GM18907 (cell line): ENCODE data around the gene NUDT2.
"Not testable (repeated sequence)": the region's sequence is repeated elsewhere in the genome, so short reads cannot be mapped to it uniquely, and the experiment has no call there.

Source experiments
- ATAC-seq: cut with Tn5 transposase; IDR thresholded peaks from one replicate; pipeline ENCODE4 v1.9.1; 2021; ENCODE audit warnings: mild to moderate bottlenecking, moderate library complexity; ENCODE audit not compliant: unreplicated experiment

Gene NUDT2

DNA sequence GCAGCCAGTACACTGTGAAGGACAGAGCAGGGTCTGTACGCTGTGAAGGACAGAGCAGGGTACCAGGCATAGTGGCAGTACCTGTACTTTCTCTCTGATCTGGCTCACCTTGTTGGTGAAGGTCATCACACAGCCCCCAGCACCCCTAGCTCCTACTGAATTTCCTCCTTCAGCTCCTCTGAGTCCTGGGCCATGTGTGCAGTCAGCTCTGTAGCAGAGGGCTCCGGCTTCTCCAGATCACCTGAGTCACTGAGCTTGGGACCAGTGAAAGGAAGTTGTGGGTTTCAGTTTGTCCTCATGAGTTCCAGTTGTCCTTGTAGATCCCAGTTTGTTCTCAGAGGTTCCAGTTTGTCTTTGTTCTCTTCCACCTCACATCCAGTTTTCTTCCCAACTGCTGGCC, 5.5 kb downstream of the NUDT2 start:
- no peak for ATAC-seq

DNA sequence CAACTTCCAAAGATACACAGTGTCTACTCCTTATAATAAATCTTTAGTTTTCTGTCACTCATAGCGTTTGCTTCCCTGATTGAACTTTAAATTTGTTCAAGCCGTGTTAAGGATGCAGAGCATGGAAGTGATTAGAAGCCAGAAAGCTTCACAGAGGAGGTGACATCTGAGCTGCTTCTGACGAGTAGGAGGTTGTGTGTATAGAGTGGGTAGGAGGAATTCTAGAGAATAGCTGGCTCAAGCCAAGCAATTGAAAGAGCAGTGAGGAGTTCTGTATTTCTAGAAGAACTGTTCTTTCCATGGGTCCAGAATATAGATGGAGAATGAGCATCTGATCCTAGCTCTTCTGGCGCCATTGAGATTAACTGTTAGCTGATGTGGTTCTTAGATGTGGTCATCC, 6.0 kb downstream of the NUDT2 start:
- ATAC-seq = no peak

DNA sequence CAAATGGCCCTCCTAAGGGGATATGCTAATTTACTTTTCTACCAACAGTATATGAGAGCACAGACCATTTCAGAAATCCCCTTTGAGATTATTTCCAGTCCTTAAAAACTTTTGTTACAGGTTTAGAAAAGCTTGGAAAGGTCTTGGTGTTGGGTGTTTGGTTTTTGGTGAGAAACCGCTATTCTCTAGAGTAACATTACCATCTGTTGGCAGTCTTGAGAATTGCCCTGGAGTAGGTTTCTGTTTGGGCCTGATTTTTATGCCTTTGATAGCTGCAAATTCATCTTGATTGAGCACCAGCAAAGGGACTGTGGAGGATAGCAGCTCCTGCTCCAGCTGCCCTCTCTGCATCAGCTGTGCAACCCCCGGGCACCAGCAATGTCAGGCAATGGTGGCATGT, 8.0 kb downstream of the NUDT2 start:
- no peak for ATAC-seq

DNA sequence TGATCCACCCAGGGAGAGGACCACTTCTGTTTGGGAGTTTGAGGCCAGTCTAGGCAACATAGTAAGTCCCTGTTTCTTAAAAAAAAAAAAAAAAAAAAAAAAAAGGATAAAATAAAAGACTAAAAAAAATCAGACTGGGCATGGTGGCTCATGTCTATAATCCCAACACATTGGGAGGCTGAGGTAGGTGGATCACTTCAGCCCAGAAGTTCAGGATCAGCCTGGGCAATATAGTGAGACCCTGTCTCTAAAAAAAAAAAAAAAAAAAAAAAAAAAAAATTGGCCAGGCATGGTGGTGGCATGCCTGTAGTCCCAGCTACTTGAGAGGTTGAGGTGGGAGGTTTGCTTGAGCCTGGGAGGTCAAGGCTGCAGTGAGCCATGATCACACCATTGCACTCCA, 8.7 kb downstream of the NUDT2 start:
- ATAC-seq = not testable (repeated sequence)

DNA sequence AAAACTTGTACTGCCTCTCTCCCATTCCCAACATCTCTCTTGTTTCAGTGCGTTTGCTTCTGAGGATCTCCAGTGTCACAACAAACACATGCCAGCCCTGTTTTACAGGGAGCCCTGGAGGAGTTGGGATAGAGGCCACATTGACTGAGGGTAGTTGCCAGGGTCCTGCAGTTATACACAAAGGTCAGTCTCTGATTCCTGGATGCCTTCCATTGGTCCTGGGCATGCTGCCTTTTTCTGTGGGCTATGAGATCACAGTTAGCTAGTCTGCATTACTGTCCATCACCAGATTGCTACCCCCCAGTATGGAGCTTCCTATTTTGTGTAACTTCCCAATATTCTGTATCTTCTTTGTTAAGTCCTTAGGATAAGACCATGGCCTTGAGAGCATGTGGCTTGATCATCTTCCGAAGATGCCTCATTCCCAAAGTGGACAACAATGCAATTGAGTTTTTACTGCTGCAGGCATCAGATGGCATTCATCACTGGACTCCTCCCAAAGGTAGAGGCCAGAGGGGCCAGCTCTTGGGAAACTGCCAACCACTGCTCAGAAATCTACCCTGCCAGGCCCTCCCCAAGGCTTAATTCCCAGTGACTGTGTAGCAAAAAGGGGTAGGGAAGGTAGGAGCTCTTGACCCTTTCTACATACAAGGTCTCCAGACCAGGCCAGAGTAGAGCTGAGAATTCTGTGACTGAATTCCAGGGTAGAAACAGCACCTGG, 9.5 kb downstream of the NUDT2 start:
- ATAC-seq = no peak

DNA sequence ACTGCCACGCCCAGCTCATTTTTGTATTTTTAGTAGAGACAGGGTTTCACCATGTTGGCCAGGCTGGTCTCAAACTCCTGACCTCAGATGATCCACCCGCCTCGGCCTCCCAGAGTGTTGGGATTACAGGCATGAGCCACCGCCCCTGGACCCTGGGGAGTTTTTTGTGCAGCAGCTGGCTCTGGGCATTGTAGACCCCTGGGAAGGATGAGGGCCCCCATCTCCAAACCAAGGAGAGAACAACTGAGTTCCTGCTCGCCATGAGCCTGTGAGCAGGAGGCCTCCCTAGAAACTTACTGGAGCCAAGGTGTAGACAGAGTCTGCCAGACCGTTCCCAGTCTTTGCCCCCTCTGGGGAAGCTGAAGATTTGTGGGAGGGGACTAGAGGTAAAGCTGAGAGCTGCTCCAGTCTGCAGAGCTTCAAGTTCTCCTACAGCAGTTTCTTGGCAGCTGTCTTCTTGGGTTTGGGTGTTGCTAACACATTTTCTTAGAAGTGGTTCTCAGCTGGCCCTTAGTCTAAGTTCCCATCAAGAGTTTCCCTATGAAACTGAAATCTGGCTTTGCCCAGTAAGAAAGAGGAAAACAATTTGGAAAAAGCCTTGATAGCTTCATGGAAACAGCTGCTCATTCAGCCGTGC, 12.4 kb downstream of the NUDT2 start:
- no peak for ATAC-seq

DNA sequence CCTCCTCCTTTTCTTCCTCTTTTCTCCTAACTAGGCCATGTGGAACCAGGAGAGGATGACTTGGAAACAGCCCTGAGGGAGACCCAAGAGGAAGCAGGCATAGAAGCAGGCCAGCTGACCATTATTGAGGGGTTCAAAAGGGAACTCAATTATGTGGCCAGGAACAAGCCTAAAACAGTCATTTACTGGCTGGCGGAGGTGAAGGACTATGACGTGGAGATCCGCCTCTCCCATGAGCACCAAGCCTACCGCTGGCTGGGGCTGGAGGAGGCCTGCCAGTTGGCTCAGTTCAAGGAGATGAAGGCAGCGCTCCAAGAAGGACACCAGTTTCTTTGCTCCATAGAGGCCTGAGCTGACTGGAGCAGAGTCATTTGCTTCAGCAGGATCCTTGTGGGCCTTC, 13.7 kb downstream of the NUDT2 start:
- no peak for ATAC-seq

DNA sequence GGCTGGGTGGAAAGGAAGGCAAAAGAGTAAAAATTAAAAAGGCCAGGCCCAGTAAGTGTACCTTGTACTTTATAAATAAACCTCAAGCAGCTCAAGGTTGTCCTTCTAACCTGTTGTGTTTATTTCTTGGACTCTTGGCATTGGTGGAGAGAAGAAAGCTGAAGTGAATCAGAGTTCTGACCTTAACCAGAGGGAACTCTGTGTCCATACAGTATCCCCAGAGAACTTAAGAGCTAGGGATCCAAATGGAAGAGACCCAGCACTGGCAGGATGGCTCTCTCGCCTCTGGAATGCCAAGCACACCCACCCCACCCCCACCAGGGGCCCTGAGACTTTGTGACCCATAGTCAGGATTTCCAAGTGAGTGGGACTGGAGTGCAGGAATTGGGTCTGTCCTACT, 14.2 kb downstream of the NUDT2 start:
- ATAC-seq = no peak

DNA sequence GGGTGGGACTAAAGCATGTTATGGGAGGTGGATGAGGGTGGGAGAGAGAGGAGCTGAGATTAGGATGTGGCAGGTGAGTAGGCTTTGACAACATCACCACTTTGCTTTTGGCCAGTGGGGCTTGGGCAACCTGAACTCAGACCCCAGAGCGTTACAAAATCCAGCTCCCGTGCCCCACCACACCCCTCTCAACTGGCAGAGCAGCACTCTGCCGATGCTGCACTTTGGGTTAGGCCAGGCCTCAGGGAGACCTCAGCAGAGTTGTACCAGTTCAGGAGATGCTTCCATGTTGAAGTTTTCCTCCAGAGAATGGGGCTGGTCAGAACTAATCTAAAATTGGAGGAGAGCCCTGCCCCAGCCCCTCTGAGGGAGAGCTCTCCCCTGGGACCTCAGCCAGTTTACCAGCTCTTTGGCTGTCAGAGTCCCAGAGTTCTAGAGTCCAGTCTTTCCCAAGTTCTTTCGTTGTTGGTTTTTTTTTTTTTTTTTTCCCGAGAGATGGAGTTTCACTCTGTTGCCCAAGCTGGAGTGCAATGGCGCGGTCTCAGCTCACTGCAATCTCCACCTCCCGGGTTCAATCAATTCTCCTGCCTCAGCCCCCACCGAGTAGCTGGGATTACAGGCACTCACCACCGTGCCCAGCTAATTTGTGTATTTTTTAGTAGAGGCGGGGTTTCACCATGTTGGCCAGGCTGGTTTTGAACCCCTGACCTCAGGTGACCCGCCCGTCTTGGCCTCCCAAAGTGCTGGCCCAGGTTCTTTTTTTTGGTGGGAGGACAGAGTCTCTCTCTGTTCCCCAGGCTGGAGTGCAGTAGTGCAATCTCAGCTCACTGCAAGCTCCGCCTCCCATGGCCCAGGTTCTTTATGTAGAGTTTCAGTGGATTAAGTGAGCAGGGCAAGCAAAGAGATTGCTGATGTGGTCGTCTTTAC, 17.8 kb downstream of the NUDT2 start:
- ATAC-seq = no peak

DNA sequence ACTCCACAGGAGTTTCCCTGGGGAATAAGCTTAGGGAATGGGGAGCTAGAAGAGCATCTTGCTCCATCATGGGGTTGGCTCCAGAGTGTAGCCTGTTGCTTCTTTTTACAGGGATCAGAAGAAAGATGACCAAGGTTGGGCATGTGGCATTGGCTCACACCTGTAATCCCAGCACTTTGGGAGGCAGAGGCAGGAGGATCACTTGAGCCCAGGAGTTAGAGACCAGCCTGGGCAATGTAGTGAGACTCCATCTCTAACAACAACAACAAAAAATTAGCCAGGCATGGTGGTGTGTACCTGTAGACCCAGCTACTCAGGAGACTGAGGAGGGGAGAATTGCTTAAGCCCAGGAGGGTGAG, 18.4 kb downstream of the NUDT2 start:
- no peak for ATAC-seq

DNA sequence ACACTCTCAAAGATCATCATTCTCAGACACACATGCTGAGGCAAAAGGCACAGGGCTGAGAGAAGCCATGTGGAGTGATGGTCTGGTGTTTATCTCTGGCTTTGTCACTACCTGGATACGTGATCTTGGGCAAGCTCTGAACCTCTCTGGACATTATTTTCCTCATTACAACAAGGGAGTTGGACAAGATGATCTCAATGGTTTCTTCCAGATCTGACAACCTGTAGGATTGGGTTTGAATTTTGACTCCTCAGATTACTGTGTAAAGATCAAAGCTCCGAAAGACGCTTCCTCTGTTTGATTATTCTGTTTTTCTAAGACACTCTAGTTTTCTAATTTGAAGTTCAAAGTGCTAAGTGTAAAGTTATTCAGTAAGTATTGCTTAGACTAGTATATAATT, 20.0 kb downstream of the NUDT2 start:
- no peak for ATAC-seq

DNA sequence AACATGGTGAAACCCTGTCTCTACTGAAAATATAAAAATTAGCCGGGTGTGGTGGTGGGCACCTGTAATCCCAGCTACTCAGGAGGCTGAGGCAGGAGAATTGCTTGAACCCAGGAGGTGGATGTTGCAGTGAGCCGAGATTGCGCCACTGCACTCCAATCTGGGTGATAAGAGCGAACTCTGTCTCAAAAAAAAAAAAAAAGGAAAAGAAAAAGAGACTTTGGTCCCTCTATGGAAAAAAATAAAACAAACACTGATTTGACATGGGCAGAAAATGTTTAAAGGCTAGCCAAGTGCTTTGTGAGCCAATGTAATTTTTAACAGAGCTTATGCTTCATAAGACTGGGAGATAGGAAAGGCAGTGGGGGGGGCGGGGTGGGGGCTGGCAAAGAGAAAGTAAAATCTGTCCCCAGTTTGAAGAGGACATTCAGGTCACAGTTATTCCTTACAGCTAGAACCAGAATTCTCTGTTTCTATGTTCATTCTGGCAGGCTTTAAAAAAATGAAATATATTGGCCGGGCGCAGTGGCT, 22.8 kb downstream of the NUDT2 start:
- not testable (repeated sequence) for ATAC-seq

DNA sequence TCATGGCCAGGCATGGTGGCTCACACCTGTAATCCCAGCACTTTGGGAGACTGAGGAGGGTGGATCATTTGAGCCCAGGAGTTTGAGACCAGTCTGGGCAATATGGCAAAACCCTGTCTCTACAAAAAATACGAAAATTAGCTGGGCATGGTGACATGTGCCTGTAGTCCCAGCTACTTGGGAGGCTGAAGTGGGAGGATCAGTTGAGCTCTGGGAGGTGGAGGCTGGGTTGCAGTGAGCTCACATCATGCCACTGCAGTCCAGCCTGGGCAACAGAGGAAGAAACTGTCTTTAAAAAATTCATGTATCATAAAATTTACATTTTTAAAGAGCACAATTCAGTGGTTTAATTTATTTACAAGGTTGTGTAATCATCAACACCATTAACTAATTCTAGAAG, 23.6 kb downstream of the NUDT2 start:
- ATAC-seq = not testable (repeated sequence)

DNA sequence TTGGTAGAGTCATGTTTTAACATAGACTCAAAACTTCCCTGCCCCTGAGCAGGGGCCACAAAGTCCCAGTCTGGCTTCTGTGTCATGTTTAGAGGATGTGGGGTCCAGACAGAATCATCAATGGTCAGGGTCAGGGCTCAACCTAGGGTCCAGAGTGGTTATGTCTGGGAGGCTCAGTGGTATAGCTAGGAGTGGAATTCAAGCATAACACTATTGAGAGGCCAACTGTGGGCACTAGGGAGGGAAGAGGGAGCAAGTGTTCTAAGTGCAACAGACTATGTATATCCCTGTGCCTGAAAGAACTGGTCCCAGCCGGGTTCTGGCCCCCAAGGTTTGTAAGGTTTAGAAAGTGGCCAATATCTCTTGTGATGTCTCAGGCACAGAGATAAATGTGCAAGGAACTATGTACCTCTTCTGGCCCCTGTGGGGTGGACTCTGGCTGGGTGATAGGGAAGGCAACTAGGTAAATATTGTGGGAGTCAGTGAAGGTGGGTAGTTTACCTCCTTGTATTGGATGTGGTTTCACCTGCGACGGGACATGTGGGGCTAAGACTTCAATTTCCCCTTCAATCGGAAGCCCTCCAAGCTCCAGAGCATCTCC, 33.3 kb downstream of the NUDT2 start:
- no peak for ATAC-seq

DNA sequence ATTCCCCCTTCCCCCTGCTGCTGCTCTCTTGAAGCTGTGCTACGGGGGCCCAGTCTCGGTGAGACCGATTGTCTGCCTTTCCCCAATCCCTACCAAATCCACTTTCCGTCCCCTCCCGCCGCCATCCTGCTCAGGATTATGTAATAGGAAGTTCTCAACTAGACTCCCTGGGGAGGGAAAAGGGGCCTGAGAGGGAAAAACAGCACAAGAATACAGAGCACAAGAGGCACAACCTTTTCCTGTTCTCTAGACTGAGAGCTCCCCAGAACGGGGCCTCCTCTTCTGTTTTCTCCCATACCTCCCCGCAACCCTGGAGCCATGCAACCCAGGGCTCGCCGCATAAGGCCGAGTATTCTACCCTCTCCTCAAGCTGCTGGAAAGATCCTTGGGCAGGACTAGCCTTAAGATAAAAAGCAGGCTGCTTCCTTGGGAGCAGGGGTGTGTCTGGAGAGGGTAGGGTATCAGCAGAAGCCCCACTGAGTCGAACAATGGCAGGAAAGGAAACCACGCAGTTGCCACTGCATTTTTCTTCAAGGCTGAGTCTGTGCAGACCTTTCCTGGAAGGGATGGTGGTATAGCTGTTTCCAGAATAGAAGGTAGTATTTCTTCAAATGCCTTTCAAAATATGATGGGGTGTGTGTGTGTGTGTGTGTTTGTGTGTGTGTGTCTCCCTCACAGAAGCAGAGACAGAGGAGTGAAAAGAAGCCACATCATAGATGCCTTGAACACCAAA, 34.4 kb downstream of the NUDT2 start:
- ATAC-seq = no peak

DNA sequence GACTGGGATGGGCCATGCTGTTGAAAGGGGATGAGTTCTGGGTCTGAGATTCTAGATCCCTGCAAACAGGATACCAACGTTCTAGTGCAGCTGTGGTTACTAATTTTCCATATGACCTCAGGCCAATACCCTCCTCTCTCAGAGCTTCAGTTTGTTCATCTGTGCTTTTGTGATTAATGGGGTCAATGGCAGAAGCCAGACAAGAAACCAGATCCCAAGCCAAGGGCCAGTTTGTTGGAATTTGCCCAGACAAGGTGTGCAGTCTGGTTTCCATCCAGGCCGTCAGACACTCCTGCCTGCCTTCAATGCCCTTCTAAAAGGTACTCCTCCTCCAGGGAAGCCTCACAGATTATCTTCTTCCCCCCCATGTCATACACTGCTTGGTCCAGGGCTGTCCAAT, 35.9 kb downstream of the NUDT2 start:
- no peak for ATAC-seq

DNA sequence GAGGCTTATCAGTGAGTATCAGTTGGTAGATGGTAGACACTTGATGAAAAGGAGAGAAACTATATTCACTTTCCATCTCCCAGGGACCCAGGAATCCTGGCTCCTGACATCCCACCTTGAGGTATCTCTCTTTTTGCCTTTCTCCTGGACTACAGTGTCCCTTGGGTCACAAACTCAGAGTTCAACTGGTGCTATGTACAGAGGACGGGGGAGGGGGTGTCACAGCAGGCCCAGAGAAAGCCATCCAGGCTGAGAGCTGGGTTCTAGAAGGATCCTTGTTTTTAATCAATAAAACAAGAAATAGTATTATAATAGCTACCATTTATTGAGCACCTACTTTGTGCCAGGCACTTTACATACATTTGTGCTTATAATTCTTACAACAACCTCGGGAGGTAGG, 37.0 kb downstream of the NUDT2 start:
- ATAC-seq = no peak

DNA sequence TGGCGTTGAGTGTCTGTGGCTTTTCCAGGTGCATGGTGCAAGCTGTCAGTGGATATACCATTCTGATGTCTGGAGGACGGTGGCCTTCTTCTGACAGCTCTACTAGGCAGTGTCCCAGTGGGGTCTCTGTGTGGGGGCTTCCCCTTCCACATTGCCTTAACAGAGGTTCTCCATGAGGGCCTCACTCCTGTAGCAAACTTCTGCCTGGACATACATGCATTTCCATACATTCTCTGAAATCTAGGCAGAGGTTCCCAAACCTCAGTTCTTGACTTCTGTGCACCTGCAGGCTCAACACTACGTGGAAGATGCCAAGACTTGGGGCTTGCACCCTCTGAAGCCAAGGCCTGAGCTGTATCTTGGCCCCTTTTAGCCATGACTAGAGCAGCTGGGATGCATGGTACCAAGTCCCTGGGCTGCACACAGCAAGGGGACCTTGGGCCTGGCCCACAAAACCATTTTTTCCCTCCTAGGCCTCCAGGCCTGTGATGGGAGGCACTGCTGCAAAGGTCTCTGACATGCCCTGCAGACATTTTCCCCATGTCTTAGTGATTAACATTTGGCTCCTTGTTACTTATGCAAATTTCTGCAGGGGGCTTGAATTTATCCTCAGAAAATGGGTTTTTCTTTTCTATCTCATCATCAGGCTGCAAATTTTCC, 38.5 kb downstream of the NUDT2 start:
- not testable (repeated sequence) for ATAC-seq

DNA sequence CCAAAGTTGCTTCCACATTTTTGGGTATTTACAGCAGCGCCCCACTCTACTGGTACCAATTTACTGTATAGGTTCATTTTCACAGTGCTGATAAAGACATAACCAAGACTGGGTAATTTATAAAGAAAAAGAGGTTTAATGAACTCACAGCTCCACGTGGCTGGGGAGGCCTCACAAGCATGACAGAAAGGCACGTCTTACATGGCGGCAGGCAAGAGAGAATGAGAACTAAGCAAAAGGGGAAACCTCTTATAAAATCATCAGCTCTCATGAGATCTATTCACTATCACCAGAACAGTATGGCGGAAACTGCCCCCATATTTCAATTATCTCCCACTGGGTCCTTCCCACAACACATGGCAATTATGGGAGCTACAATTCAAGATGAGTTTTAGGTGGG, 39.4 kb downstream of the NUDT2 start:
- ATAC-seq = not testable (repeated sequence)

DNA sequence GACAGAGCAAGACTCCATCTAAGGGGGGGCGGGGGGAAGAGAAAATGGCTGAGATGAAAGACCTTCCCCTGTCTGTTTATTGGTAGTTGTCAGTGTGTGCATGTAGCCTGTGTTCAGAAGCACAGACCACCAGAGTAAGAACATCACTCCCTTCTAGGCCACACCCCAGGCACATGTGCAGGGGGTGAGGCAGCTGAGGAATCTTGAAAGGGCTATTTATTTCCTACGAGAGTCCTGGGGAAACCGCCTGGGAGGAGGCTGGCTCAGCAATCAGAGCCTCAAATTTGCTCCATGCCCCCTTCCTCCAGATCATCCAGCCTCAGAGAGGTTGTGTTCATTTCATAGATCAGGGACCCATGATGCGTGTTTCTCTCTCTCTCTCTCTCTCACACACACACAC, 40.3 kb downstream of the NUDT2 start:
- no peak for ATAC-seq
